Brain microvascular endothelial cell (primary cell): ENCODE data around the gene TVP23C.
A peak's percentile ranks its signal among the peaks of the same experiment; 100 is the strongest.

Experiments
- DNase-seq: peaks from one replicate; pipeline ENCODE4 v3.0.0-alpha.2; 2020
- H3K27ac ChIP-seq: fragments of 250-450 bp; sonication (Bioruptor Pico); 2 replicates; pipeline ENCODE4 v1.5.1; 2020; ENCODE audit warnings: mild to moderate bottlenecking, moderate library complexity
- H3K27me3 ChIP-seq: fragments of 250-450 bp; sonication (Bioruptor Pico); replicated peaks from 2 replicates; pipeline ENCODE4 v1.5.1; 2020; ENCODE audit warnings: mild to moderate bottlenecking
- H3K36me3 ChIP-seq: fragments of 250-450 bp; sonication (Bioruptor Pico); replicated peaks from 2 replicates; pipeline ENCODE4 v1.5.1; 2020; ENCODE audit warnings: mild to moderate bottlenecking
- H3K4me3 ChIP-seq: 2 replicates; pipeline ENCODE4 v1.5.1; 2011; ENCODE audit warnings: low read depth, mild to moderate bottlenecking, control low read depth, low read length, moderate library complexity
- CTCF ChIP-seq: IDR thresholded peaks from 2 replicates; pipeline ENCODE4 v1.5.1; 2011; ENCODE audit warnings: low read depth, mild to moderate bottlenecking, moderate library complexity, low read length, control low read depth, inconsistent platforms; ENCODE audit errors: missing control alignments
- in situ Hi-C: cut with HindIII; loops from 2 replicates; pipeline ENCODE4 v1.10.0; 2017; ENCODE audit warnings: low sequenced_read_pairs, low pct_ligation_motif_present

The TVP23C gene

DNA sequence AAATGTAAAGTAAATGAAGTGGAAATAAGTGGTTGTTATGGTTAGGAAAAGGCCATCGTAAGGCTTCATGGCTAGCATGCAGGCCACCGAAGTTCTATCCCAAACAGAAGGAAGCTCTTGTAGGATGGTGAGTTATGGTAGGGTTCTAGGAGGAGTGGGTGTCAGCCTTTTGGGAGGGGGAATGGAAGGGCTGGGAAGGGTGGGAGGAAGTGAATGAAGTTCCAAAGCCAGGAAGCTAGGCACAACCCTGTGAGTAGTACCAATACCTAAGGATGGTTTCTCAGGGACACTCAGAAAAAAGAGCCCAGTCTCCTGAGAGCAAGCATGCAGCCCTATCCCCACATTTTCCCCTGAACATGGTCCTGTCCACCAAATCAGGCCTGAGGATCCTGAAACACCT, 59.6 kb downstream of the TVP23C start:
- H3K27me3 ChIP-seq: no peaks in the 10 kb centered on the region
- no peak for DNase-seq
- in situ Hi-C loops: no loop called here
- TF ChIP-seq CTCF: no peak
- no peak overlapping the region for H3K4me3 ChIP-seq
- peaks cover 2% of the 10 kb centered on the region for H3K36me3 ChIP-seq
- no peak overlapping the region for H3K27ac ChIP-seq

DNA sequence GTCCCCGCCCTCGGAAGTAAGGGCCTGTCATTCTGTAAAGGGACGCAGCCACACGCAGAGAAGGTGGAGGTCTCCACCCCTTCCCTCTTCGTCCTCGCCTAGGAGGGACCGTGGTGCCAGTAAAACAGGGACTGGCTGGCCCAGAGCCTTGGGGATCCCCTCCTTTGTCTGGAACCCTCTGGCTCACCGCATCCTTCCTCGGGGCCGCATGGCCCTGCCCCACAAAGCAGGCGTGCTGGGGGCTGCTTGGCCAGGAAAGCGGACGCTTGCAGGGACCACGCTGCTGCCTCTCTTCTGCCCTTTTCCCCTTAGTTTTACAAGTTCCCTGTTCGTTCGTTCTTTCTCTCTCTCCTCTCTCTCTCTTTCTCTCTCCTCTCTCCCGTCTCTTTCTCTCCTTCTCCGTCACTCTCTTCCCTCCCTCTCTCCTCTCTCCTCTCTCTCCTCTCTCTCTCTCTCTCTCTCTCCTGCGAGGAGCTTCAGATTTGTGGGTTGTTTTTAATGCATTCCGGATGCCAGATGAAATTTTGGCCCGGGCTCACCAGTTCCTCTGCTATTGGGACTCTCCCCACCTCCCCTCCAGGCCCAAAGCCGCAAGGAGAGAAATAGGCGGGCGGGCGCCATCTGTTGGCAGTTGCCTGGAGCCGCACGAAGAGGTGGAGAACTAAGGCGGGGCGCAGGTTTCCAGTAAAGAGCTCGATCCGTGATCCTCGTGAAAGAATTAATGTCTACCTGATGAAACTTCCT, 60.7 kb downstream of the TVP23C start:
- H3K4me3 ChIP-seq: peak overlapping the region; percentile 9
- in situ Hi-C loops: no loop called here
- no peak overlapping the region for H3K27ac ChIP-seq
- peak; percentile 94 for TF ChIP-seq CTCF
- H3K27me3 ChIP-seq: no peaks in the 10 kb centered on the region
- peaks cover 2% of the 10 kb centered on the region for H3K36me3 ChIP-seq
- peak; percentile 75 for DNase-seq

- Histone ChIP-seq H3K36me3 (no peaks in the 10 kb centered on the region), H3K27ac (no peak overlapping the region), H3K4me3 (no peak overlapping the region), H3K27me3 (no peaks in the 10 kb centered on the region)
- DNase-seq: no peak
- TF ChIP-seq CTCF: no peak
- in situ Hi-C loops: no loop called here
These were observed 61.5 kb downstream of the TVP23C start for GRCh38 chr17:15501793-15502192.

- no peak for DNase-seq
- Histone ChIP-seq H3K27me3 (no peaks in the 10 kb centered on the region), H3K27ac (no peak overlapping the region), H3K4me3 (no peak overlapping the region), H3K36me3 (no peaks in the 10 kb centered on the region)
- in situ Hi-C loops: no loop called here
- TF ChIP-seq CTCF: no peak
These were observed 62.0 kb downstream of the TVP23C start for GRCh38 chr17:15501282-15501681.

DNA sequence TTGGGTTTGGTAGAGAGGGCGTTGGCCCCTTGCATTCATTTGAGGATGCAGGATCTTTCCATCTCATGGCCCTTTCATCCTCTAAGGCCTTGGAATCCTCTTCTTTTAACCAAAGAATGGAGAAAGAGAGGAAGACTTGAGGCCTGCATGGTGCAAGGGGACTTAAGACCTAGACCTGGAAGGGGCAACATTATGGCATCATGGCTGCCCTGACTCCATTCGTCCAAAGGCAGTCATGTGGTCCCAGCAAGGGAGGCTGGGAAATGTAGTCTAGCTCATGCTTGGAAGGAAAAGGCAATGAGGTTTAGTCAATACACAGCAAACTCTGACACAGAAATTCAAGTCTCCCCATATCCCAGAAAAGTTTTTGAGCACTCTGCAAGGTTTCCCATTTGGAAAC, 65.2 kb downstream of the TVP23C start:
- DNase-seq: no peak
- no peak overlapping the region for H3K4me3 ChIP-seq
- H3K27me3 ChIP-seq: no peaks in the 10 kb centered on the region
- H3K27ac ChIP-seq: no peak overlapping the region
- no peak for TF ChIP-seq CTCF
- no peaks in the 10 kb centered on the region for H3K36me3 ChIP-seq
- in situ Hi-C loops: loop anchor here (25.0 kb wide), 1 partner anchor 211 kb away; no protein-coding TSS in a partner anchor
